Endodermal cell (in vitro differentiated cells): ENCODE data around the gene SNRPA. TPM values are rescaled to one million over a fixed set of nuclear protein-coding genes. Genes with fewer than 3 reads are reported as not detected.

Source experiments
- DNase-seq: peaks from one replicate; pipeline ENCODE4 v3.0.0-alpha.2; 2017
- H3K27ac ChIP-seq: 2 replicates; pipeline ENCODE4 v1.5.1; 2013; ENCODE audit warnings: mild to moderate bottlenecking, low read depth, low read length, moderate library complexity
- H3K27me3 ChIP-seq: 2 replicates; pipeline ENCODE4 v1.6.1; 2013; ENCODE audit warnings: mild to moderate bottlenecking, low read length, moderate library complexity; ENCODE audit not compliant: insufficient read depth, control insufficient read depth, poor library complexity, severe bottlenecking
- H3K36me3 ChIP-seq: 2 replicates; pipeline ENCODE4 v1.7.0; 2013; ENCODE audit warnings: mild to moderate bottlenecking, low read length, moderate library complexity; ENCODE audit not compliant: control insufficient read depth, insufficient read depth
- H3K4me1 ChIP-seq: one replicate; pipeline ENCODE4 v1.7.0; 2013; ENCODE audit warnings: low read length; ENCODE audit not compliant: control insufficient read depth, insufficient read depth
- H3K4me3 ChIP-seq: 2 replicates; pipeline ENCODE4 v1.5.1; 2013; ENCODE audit warnings: mild to moderate bottlenecking, low read length, moderate library complexity
- H3K9ac ChIP-seq: 2 replicates; pipeline ENCODE4 v1.6.1; 2013; ENCODE audit warnings: mild to moderate bottlenecking, low read length, moderate library complexity; ENCODE audit not compliant: poor library complexity, severe bottlenecking; ENCODE audit errors: extremely low read depth
- H3K9me3 ChIP-seq: 2 replicates; pipeline ENCODE4 v1.6.1; 2013; ENCODE audit warnings: mild to moderate bottlenecking, low read length, moderate library complexity; ENCODE audit not compliant: control insufficient read depth
- H3K27ac Mint-ChIP-seq: 2 replicates; pipeline ENCODE4 v1.8.0; 2020; ENCODE audit warnings: mixed read lengths
- H3K27me3 Mint-ChIP-seq: 2 replicates; pipeline ENCODE4 v1.8.0; 2021; ENCODE audit warnings: mild to moderate bottlenecking, mixed read lengths; ENCODE audit not compliant: insufficient read depth
- H3K36me3 Mint-ChIP-seq: 2 replicates; pipeline ENCODE4 v1.8.0; 2020; ENCODE audit warnings: low read depth, mixed read lengths
- H3K4me1 Mint-ChIP-seq: 2 replicates; pipeline ENCODE4 v1.8.0; 2020; ENCODE audit warnings: mixed read lengths
- H3K4me3 Mint-ChIP-seq: 2 replicates; pipeline ENCODE4 v1.8.0; 2020; ENCODE audit warnings: mild to moderate bottlenecking, moderate library complexity, mixed read lengths
- H3K9me3 Mint-ChIP-seq: 2 replicates; pipeline ENCODE4 v1.8.0; 2020; ENCODE audit warnings: mild to moderate bottlenecking, mixed read lengths
- CTCF ChIP-seq: fragments of 200-600 bp; sonication (generic); conservative IDR thresholded peaks from 2 replicates; pipeline ENCODE4 v1.5.0; 2021; ENCODE audit warnings: antibody characterized with exemption, mild to moderate bottlenecking
- WGBS, 2 experiments: methylation state at CpG; one replicate each; pipeline versions ENCODE4 v1.1.5 to v1.1.7; 2013; ENCODE audit warnings: missing lambda C conversion rate in 2 of 2, mixed read lengths in 1 of 2; ENCODE audit not compliant: insufficient coverage in 1 of 2, insufficient read length in 1 of 2; 5-methylcytosine and 5-hydroxymethylcytosine counted together
- long read RNA-seq, 4 experiments: library from polyadenylated mRNA in 2 of 4; library from RNA in 1 of 4; library from capped mRNA in 1 of 4; stranded (forward) in 3 of 4; unstranded in 1 of 4; transcript quantifications; one replicate each; pipeline ENCODE4 v2.0.0, GENCODE V29; 2020 to 2021; ENCODE audit warnings: inconsistent platforms in 1 of 4
- polyA plus RNA-seq, 2 experiments: library from polyadenylated mRNA; stranded (reverse); fragments of 50-300 nt; gene quantifications; one replicate each; pipeline ENCODE4 v1.2.3, GENCODE V29; 2013
- total RNA-seq, 2 donors: library from RNA; stranded (reverse); fragmentation: NEBNext Ultra II Directional in 1 of 2; extraction: Animal tissue kit (Norgen Biotek cat#: 25700) in 1 of 2; gene quantifications; 2 replicates in 1 of 2; 3 replicates in 1 of 2; pipeline ENCODE4 v1.2.1, GENCODE V29; 2021

Gene SNRPA
- 100 to 1,000 TPM; 160 to 199 TPM for total RNA-seq
- 206 TPM for polyA plus RNA-seq (2013, experiment 1 of 2)
- 196 TPM for polyA plus RNA-seq (2013, experiment 2 of 2)
- long read RNA-seq, experiment 1, transcript SNRPA-201 (6 exons, 1,621 nt) = major isoform, 104 of 161 reads
- long read RNA-seq, experiment 1, partial matches to known transcripts = 43 of 161 reads
- long read RNA-seq, experiment 1, other reads (novel, unspliced or antisense) = 12 of 161 reads
- long read RNA-seq, experiment 2, transcript SNRPA-201 (6 exons, 1,621 nt) = major isoform, 155 of 178 reads
- long read RNA-seq, experiment 2, partial matches to known transcripts = 3 of 178 reads
- long read RNA-seq, experiment 2, other reads (novel, unspliced or antisense) = 16 of 178 reads
- long read RNA-seq, experiment 3, transcript SNRPA-201 (6 exons, 1,621 nt) = major isoform, 66 of 75 reads
- long read RNA-seq, experiment 3, partial matches to known transcripts = 1 of 75 reads
- long read RNA-seq, experiment 3, other reads (novel, unspliced or antisense) = 7 of 75 reads
- long read RNA-seq, experiment 4, transcript SNRPA-201 (6 exons, 1,621 nt) = major isoform, 462 of 521 reads
- long read RNA-seq, experiment 4, transcript SNRPA-210 (6 exons, 969 nt) = minor isoform, 12 of 521 reads
- long read RNA-seq, experiment 4, partial matches to known transcripts = 8 of 521 reads
- long read RNA-seq, experiment 4, other reads (novel, unspliced or antisense) = 39 of 521 reads

GRCh38 chr19:40750874-40751537 lies at the start of gene SNRPA:
Gene SNRPA, plus strand, starts transcription at chr19:40751203. Its CDS starts 206 bp downstream, at chr19:40751409.
- Mint-ChIP-seq H3K4me1 (peaks cover 20% of the 10 kb centered on the region), H3K36me3 (peaks cover 31% of the 10 kb centered on the region), H3K27me3 (no peaks in the 10 kb centered on the region), H3K4me3 (peak within 1 kb of the TSS; percentile 84), H3K9me3 (no peaks in the 10 kb centered on the region), H3K27ac (peak within 1 kb of the TSS; percentile 97)
- Histone ChIP-seq H3K4me1 (peaks cover 9% of the 10 kb centered on the region), H3K27me3 (no peaks in the 10 kb centered on the region), H3K36me3 (peaks cover 23% of the 10 kb centered on the region), H3K4me3 (peak within 1 kb of the TSS; percentile 99), H3K9me3 (no peaks in the 10 kb centered on the region), H3K27ac (peak within 1 kb of the TSS; percentile 98), H3K9ac (peak within 1 kb of the TSS; percentile 98)
- WGBS, 2 experiments = 0% methylated on average over 25 to 46 of the region's 46 CpGs
- TF ChIP-seq CTCF = no peak
- DNase-seq = peak; percentile 99

GRCh38 chr19:40701758-40702157 lies 49.2 kb upstream of the SNRPA start:
- H3K9me3 ChIP-seq = no peaks in the 10 kb centered on the region
- no peaks in the 10 kb centered on the region for H3K27me3 Mint-ChIP-seq
- no peak overlapping the region for H3K4me3 ChIP-seq

More at GRCh38 chr19:40701758-40702157, 49.2 kb upstream of the SNRPA start:
- peaks cover 69% of the 10 kb centered on the region for H3K36me3 Mint-ChIP-seq
- no peaks in the 10 kb centered on the region for H3K4me1 ChIP-seq
- no peak overlapping the region for H3K27ac ChIP-seq
- H3K36me3 ChIP-seq = peaks cover 41% of the 10 kb centered on the region
- H3K4me1 Mint-ChIP-seq = peaks cover 1% of the 10 kb centered on the region
- DNase-seq = no peak
- no peak overlapping the region for H3K4me3 Mint-ChIP-seq
- WGBS, 2 experiments = 92 to 95% methylated on average over 6 of the region's 6 CpGs
- no peaks in the 10 kb centered on the region for H3K9me3 Mint-ChIP-seq
- no peak for TF ChIP-seq CTCF
- H3K9ac ChIP-seq = no peak overlapping the region
- H3K27me3 ChIP-seq = no peaks in the 10 kb centered on the region
- no peak overlapping the region for H3K27ac Mint-ChIP-seq
